Body of pancreas (tissue), 4 donors: ENCODE data around the gene SHLD1. TPM values are rescaled to one million over a fixed set of nuclear protein-coding genes. Genes with fewer than 3 reads are reported as not detected.

Experiments
- ATAC-seq: fragments of 150-250 bp; one replicate; pipeline ENCODE4 v1.9.1; 2016
- DNase-seq, 4 donors: peaks; one replicate each; pipeline ENCODE4 v3.0.0-alpha.2; 2019
- H3K27ac ChIP-seq, 4 donors: fragments of 200-600 bp; sonication (generic); 1 replicate in 3 of 4; 2 replicates in 1 of 4; pipeline versions ENCODE4 v1.5.1 to v1.6.1; 2016 to 2019; ENCODE audit warnings: mild to moderate bottlenecking in 1 of 4, mixed read lengths in 1 of 4, moderate library complexity in 1 of 4
- H3K27me3 ChIP-seq, 2 donors: fragments of 200-600 bp; sonication (generic); one replicate each; pipeline ENCODE4 v1.6.0; 2016; ENCODE audit warnings: mild to moderate bottlenecking in 1 of 2
- H3K36me3 ChIP-seq, 2 donors: fragments of 200-600 bp; sonication (generic); replicated peaks in 1 of 2; 2 replicates each; pipeline ENCODE4 v1.5.1; 2016; ENCODE audit warnings: low read depth in 2 of 2; ENCODE audit not compliant: insufficient read depth in 1 of 2
- H3K4me1 ChIP-seq: fragments of 200-600 bp; sonication (generic); one replicate; pipeline ENCODE4 v1.6.0; 2016
- H3K4me3 ChIP-seq, 2 donors: fragments of 200-600 bp; sonication (generic); 1 replicate in 1 of 2; 2 replicates in 1 of 2; pipeline ENCODE4 v1.5.1; 2016 to 2019
- H3K9me3 ChIP-seq, 3 donors: fragments of 200-600 bp; sonication (generic); 1 replicate in 2 of 3; 2 replicates in 1 of 3; pipeline ENCODE4 v1.5.1; 2016
- CTCF ChIP-seq, 7 experiments: fragments of 450-650 bp in 4 of 7; fragments of 200-600 bp in 3 of 7; sonication (generic) in 3 of 7; IDR thresholded peaks; one replicate each; pipeline ENCODE4 v1.5.1; 2016 to 2019; ENCODE audit warnings: antibody characterized with exemption in 7 of 7
- POLR2A ChIP-seq, 3 donors: fragments of 450-650 bp; IDR thresholded peaks; one replicate each; pipeline ENCODE4 v1.6.1; 2016; ENCODE audit warnings: antibody characterized with exemption in 3 of 3, mild to moderate bottlenecking in 2 of 3
- WGBS, 2 donors: methylation state at CpG; one replicate each; pipeline ENCODE4 v1.1.5; 2017; 5-methylcytosine and 5-hydroxymethylcytosine counted together
- intact Hi-C: fragments of 100-400 bp; cut with DNase I; formaldehyde crosslinking; loops from one replicate; pipeline ENCODE4 v1.15.1; 2023
- total RNA-seq, 2 donors: library from RNA; depleted of rRNA; stranded (reverse); fragments of >200 nt; gene quantifications; one replicate each; pipeline ENCODE4 v1.1.0, GENCODE V29; 2016

The SHLD1 gene
- total RNA-seq, 2 donors from 2014 or later = 1.8 TPM; not detected in 1

- DNase-seq (peak; percentile 22 to 78 (median 56)), ATAC-seq (peak; percentile 66)
- no peak for TF ChIP-seq CTCF (IDR thresholded peaks at IDR 0.05)
- no peak for TF ChIP-seq POLR2A (IDR thresholded peaks at IDR 0.05)
- Histone ChIP-seq H3K4me1 (peaks cover 19% of the 10 kb centered on the region), H3K27ac (peak overlapping the region in 1 of 4 donors; percentile 93), H3K27me3 (no peaks in the 10 kb centered on the region), H3K36me3 (no peaks in the 10 kb centered on the region), H3K9me3 (no peaks in the 10 kb centered on the region), H3K4me3 (no peak overlapping the region)
- WGBS, 2 donors = 40 to 50% methylated on average over 4 of the region's 4 CpGs
- intact Hi-C loops = no loop called here
Observed at GRCh38 chr20:5751856-5752255, 1.7 kb downstream of the SHLD1 start.

GRCh38 chr20:5753814-5754213 is 3.6 kb downstream of the SHLD1 start:
- ATAC-seq (no peak), DNase-seq (no peak)
- intact Hi-C loops = no loop called here
- Histone ChIP-seq H3K4me3 (no peak overlapping the region), H3K27me3 (no peaks in the 10 kb centered on the region), H3K9me3 (no peaks in the 10 kb centered on the region), H3K36me3 (no peaks in the 10 kb centered on the region), H3K27ac (no peak overlapping the region), H3K4me1 (peaks cover 19% of the 10 kb centered on the region)
- TF ChIP-seq POLR2A (IDR thresholded peaks at IDR 0.05) (no peak), CTCF (IDR thresholded peaks at IDR 0.05) (no peak)
- 87 to 95% methylated on average over 7 of the region's 7 CpGs for WGBS, 2 donors

- Histone ChIP-seq H3K27ac (no peak overlapping the region), H3K9me3 (no peaks in the 10 kb centered on the region), H3K4me1 (no peaks in the 10 kb centered on the region), H3K27me3 (no peaks in the 10 kb centered on the region), H3K36me3 (no peaks in the 10 kb centered on the region), H3K4me3 (no peak overlapping the region)
- ATAC-seq = no peak
- TF ChIP-seq POLR2A (IDR thresholded peaks at IDR 0.05) (no peak), CTCF (IDR thresholded peaks at IDR 0.05) (no peak)
- intact Hi-C loops = no loop called here
- no peak for DNase-seq
- WGBS, 2 donors = 84 to 87% methylated on average over 3 of the region's 3 CpGs
Observed at GRCh38 chr20:5757949-5758348, 7.7 kb downstream of the SHLD1 start.

- TF ChIP-seq CTCF (IDR thresholded peaks at IDR 0.05) = no peak
- no peak for TF ChIP-seq POLR2A (IDR thresholded peaks at IDR 0.05)
- Histone ChIP-seq H3K27ac (peak overlapping the region in 1 of 4 donors; percentile 7), H3K27me3 (no peaks in the 10 kb centered on the region), H3K36me3 (no peaks in the 10 kb centered on the region), H3K9me3 (no peaks in the 10 kb centered on the region), H3K4me1 (peaks cover 9% of the 10 kb centered on the region), H3K4me3 (no peak overlapping the region)
- 51 to 57% methylated on average over 6 to 7 of the region's 7 CpGs for WGBS, 2 donors
- DNase-seq = peak; percentile 31 to 64 (median 52)
- intact Hi-C loops = no loop called here
- ATAC-seq = peak; percentile 83
Observed at GRCh38 chr20:5766085-5766764, 16.0 kb downstream of the SHLD1 start.
